ENCODE measurements around the gene UBASH3A. TPM values are rescaled to one million over a fixed set of nuclear protein-coding genes. Genes with fewer than 3 reads are reported as not detected.

UBASH3A gene
- total RNA-seq, 1 donor from 2014 or later: not detected

DNA sequence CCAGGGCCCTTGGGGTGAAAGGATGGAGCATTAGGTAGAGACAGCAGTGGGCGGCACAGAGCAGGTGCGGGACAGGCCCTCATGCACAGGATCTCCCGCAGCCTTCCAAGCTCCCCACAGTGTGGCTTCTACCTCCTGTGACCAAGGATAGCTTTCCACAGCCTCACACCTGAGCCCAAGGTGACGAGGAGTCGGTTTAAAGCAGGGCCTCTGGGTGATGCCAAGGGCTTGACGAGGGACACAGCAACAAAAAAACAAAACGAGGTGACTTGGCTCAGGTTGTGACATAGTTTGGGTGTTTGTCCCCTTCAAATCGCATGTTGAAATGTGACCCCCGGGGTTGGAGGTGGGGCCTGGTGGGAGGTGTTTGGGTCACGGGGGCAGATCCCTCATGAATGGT is 77.0 kb downstream of the UBASH3A start:
- H3K27ac Mint-ChIP-seq (ENCODE audit: unreplicated experiment): no peak overlapping the region
- H3K36me3 Mint-ChIP-seq (ENCODE audit: unreplicated experiment): no peaks in the 10 kb centered on the region
- H3K4me3 Mint-ChIP-seq (ENCODE audit: unreplicated experiment): no peak overlapping the region
- no peak for TF ChIP-seq CTCF (IDR thresholded peaks at IDR 0.05; ENCODE audit: partially characterized antibody, unreplicated experiment)
- peaks cover 2% of the 10 kb centered on the region for H3K27me3 Mint-ChIP-seq (ENCODE audit: unreplicated experiment)
- peaks cover 1% of the 10 kb centered on the region for H3K4me1 Mint-ChIP-seq (ENCODE audit: low read depth, unreplicated experiment)
- H3K9me3 Mint-ChIP-seq (ENCODE audit: unreplicated experiment): peaks cover 2% of the 10 kb centered on the region
- no peak for DNase-seq

DNA sequence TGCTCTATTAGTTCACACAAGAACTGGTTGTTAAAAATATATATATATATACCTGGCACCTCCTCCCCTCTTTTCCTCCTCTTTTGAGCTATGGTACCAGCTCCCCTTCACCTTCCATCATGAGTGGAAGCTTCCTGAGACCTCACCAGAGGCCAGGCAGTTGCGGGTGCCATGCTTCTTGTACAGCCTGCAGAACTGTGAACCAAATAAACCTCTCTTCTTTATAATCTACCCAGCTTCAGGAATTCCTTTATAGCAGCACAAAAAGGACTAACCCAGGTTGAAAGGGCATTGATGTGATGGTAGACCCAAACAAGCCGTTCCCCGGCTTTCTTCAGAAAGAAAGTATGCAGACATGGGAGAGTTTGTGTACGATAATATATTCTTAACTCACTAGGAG is 77.5 kb downstream of the UBASH3A start:
- Mint-ChIP-seq H3K9me3 (ENCODE audit: unreplicated experiment) (peaks cover 2% of the 10 kb centered on the region), H3K4me3 (ENCODE audit: unreplicated experiment) (no peak overlapping the region), H3K4me1 (ENCODE audit: low read depth, unreplicated experiment) (peaks cover 2% of the 10 kb centered on the region), H3K27ac (ENCODE audit: unreplicated experiment) (no peak overlapping the region), H3K27me3 (ENCODE audit: unreplicated experiment) (peaks cover 2% of the 10 kb centered on the region), H3K36me3 (ENCODE audit: unreplicated experiment) (no peaks in the 10 kb centered on the region)
- no peak for DNase-seq
- TF ChIP-seq CTCF (IDR thresholded peaks at IDR 0.05; ENCODE audit: partially characterized antibody, unreplicated experiment): no peak

GRCh38 chr21:42484966-42485365 is 81.3 kb downstream of the UBASH3A start:
- Mint-ChIP-seq H3K27ac (ENCODE audit: unreplicated experiment) (no peak overlapping the region), H3K9me3 (ENCODE audit: unreplicated experiment) (peaks cover 3% of the 10 kb centered on the region), H3K27me3 (ENCODE audit: unreplicated experiment) (peaks cover 1% of the 10 kb centered on the region), H3K4me3 (ENCODE audit: unreplicated experiment) (no peak overlapping the region), H3K4me1 (ENCODE audit: low read depth, unreplicated experiment) (peaks cover 2% of the 10 kb centered on the region), H3K36me3 (ENCODE audit: unreplicated experiment) (no peaks in the 10 kb centered on the region)
- TF ChIP-seq CTCF (IDR thresholded peaks at IDR 0.05; ENCODE audit: partially characterized antibody, unreplicated experiment): no peak
- DNase-seq: no peak

- no peaks in the 10 kb centered on the region for H3K36me3 Mint-ChIP-seq (ENCODE audit: unreplicated experiment)
- H3K9me3 Mint-ChIP-seq (ENCODE audit: unreplicated experiment): peaks cover 3% of the 10 kb centered on the region
- no peak for TF ChIP-seq CTCF (IDR thresholded peaks at IDR 0.05; ENCODE audit: partially characterized antibody, unreplicated experiment)
- H3K27me3 Mint-ChIP-seq (ENCODE audit: unreplicated experiment): no peaks in the 10 kb centered on the region
- no peak overlapping the region for H3K27ac Mint-ChIP-seq (ENCODE audit: unreplicated experiment)
- no peak for DNase-seq
- peaks cover 2% of the 10 kb centered on the region for H3K4me1 Mint-ChIP-seq (ENCODE audit: low read depth, unreplicated experiment)
- no peak overlapping the region for H3K4me3 Mint-ChIP-seq (ENCODE audit: unreplicated experiment)
Observed at GRCh38 chr21:42486072-42486471, 82.4 kb downstream of the UBASH3A start.

- no peak for DNase-seq
- peaks cover 3% of the 10 kb centered on the region for H3K9me3 Mint-ChIP-seq (ENCODE audit: unreplicated experiment)
- no peaks in the 10 kb centered on the region for H3K36me3 Mint-ChIP-seq (ENCODE audit: unreplicated experiment)
- no peaks in the 10 kb centered on the region for H3K27me3 Mint-ChIP-seq (ENCODE audit: unreplicated experiment)
- H3K4me3 Mint-ChIP-seq (ENCODE audit: unreplicated experiment): no peak overlapping the region
- no peak overlapping the region for H3K27ac Mint-ChIP-seq (ENCODE audit: unreplicated experiment)
- TF ChIP-seq CTCF (IDR thresholded peaks at IDR 0.05; ENCODE audit: partially characterized antibody, unreplicated experiment): no peak
- H3K4me1 Mint-ChIP-seq (ENCODE audit: low read depth, unreplicated experiment): peaks cover 2% of the 10 kb centered on the region
Observed at GRCh38 chr21:42486531-42486930, 82.8 kb downstream of the UBASH3A start.
